GM19035 (cell line): ENCODE results near the gene NBEAL1.
"Not testable (repeated sequence)": the region's sequence is repeated elsewhere in the genome, so short reads cannot be mapped to it uniquely, and the experiment has no call there.

Experiments
- ATAC-seq: cut with Tn5 transposase; IDR thresholded peaks from one replicate; pipeline ENCODE4 v1.9.1; 2021; ENCODE audit not compliant: unreplicated experiment

Gene NBEAL1

DNA sequence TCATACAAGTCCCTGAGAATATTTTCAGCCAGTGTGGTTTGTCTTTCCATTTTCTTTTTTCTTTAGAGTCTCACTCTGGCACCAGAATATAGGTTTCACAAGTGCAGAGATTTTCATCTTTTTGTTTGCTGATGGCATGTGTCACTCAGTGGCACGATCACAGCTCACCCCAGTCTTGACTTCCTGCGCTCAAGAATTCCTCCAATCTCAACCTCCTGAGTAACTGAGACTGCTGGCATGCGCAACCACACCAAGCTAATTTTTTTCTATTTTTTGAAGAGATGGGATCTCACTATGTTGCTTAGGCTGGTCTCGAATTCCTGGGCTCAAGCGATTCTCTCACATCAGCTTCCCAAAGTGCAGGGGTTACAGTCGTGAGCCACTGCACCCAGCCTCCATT, 23.9 kb downstream of the NBEAL1 start:
- no peak for ATAC-seq

DNA sequence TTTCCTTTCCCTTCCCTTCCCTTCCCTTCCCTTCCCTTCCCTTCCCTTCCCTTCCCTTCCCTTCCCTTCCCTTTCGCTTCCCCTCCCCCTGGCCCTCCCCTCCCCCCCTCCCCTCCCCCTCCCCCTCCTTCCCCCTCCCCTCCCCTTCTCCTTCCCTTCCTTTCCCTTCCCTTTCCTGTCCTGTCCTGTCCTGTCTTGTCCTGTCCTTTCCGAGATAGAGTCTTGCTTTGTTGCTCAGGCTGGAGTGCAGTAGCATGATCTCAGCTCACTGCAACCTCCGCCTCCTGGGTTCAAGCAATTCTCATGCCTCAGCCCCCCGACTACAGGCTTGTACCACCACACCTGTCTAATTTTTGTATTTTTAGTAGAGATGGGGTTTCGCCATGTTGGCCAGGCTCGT, 24.5 kb downstream of the NBEAL1 start:
- not testable (repeated sequence) for ATAC-seq

DNA sequence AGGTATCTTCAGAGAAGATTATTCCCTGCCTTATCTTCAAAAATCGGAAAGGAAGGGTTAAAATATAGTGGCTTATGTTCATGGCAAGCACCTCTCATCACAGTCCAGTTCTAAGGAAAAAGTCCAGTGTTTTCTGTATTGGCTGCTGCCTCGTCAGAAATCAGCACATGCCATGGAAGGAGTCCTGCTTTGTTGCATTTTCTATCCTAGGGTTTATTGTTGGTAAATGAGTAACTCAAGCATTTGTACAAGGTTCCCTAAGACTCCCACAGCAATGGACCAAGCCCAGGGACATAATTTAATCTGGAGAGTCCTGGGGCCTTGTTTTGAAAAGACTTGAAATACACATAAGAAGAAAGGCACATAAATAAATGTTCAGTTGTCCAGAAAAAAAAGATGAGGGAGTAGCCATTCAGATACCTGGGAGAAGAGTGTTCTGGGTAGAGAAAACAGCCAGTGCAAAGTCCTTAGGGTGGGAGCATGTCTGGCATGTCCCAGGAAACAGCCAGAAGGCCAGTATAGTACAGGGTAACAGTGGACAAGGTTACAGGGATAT, 26.4 kb downstream of the NBEAL1 start:
- no peak for ATAC-seq

GRCh38 chr2:203042178-203042577, 27.5 kb downstream of the NBEAL1 start:
- no peak for ATAC-seq

GRCh38 chr2:203043226-203043625, 28.6 kb downstream of the NBEAL1 start:
- no peak for ATAC-seq

DNA sequence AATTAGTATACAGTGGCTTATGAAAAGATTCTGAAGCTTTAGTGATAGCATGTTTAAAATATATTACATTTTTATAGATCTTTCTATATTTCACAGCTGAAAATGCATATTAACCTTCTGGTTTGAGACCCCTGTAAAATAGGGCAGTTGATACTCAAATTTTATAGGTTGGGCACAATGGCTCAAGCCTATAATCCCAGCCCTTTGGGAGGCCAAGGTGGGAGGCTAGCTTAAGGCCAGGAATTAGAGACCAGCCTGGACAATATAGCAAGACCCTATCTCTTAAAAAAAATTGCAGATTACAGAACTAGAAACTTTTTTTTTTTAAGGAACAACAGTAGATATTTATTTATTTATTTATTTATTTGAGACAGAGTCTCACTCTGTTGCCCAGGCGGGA, 31.2 kb downstream of the NBEAL1 start:
- ATAC-seq: no peak

- ATAC-seq: no peak
Measured at GRCh38 chr2:203052539-203052938, 37.9 kb downstream of the NBEAL1 start.

DNA sequence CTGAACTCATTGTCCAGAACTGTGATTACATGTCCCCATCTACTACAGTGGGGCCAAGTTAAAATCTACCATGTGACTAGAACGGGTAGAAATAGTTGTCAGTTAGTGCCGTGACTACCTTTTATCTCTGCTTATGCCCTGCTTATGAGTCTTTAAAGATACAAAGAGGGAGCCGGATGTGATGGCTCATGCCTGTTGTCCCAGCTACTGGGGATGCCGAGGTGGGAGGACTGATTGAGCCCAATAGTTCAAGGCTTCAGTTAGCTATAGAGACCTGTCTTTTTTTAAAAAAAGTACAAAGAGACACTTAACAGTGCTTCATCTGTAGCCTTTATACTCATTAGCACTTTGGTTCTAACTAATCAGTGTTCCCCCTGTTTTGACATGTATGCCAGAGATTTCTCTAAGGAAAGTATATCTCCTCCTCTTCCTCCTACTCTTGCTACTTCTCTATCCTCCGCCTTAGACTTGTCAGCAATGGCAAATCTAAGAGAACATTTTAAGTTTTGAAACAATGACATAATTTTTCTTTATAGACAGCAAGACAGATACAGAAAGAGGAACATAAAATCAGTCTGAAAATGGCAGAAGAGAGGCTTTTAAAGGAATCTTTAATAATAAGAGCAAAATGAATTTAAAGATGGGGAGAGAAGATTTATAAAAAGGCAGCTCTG, 45.0 kb downstream of the NBEAL1 start:
- no peak for ATAC-seq

DNA sequence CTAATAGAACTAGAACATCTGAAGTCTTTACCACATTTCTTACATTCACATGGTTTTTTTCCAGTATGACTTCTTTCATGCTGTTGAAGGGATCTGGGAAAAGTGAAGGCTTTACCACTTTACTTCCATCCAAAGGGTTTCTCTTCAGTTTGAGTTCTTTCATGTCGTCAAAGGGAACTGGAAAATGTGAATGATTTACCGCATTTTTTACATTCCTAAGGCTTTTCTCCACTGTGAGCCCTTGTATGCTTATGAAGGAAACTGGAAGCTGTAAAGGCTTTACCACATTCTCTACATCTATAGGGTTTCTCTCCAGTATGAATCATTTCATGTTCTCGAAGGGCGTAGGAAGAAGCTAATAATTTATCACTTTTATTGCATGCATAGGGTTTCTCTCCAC, 46.7 kb downstream of the NBEAL1 start:
- no peak for ATAC-seq

DNA sequence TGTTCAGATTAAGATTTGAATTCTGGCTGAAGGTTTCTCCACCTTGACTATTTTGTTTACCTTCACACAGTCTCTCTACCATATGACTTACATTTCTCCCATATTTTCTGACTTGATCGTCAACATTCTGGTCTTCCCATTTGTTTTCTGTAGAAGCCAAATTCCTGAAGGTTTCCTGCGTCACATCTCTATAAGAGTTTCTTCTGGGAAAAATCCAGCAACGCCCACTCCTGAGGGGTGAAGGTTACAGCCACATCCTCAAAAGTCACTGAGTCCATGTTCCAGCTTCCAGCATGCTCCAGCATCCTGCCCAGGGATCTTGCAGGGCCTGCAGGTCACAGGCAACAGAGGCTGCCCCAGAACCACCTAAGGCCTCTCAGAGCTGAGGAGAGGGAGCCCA, 47.5 kb downstream of the NBEAL1 start:
- ATAC-seq: no peak

- ATAC-seq: not testable (repeated sequence)
Measured at GRCh38 chr2:203066519-203067091, 51.9 kb downstream of the NBEAL1 start.

DNA sequence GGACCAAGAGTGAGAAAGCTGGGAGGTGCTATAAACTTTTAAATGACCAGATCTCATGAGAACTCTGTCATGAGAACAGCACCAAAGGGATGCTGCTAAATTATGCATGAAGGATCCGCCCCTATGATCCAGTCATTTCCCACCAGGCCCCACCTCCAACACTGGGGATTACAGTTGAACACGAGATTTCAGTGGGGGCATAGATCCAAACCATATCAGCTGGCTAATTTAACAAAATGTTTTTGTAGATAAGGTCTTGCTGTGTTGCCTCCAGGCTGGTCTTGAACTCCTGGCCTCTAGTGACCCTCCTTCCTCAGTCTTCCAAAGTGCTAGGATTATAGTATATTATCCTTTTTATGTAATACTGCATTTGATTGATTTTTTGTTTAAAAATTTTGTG, 56.0 kb downstream of the NBEAL1 start:
- no peak for ATAC-seq

DNA sequence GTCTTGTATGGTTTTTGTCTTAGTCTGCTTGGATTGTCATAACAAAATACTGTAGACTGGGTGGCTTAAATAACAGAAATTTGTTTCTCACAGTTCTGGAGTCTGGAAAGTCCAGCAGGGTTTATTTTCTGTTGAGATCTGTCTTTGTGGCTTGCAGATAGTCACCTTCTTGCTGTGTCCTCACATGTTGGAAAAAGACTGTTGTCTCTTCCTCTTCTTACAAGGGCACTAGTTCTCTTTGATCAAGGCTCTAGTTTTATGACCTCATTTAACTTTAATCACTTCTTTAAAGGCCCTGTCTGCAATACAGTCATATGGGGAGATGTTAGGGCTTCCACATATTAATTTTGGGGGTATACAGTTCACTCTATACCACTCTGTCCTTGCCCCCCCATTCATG, 56.5 kb downstream of the NBEAL1 start:
- no peak for ATAC-seq

GRCh38 chr2:203072371-203072770, 57.7 kb downstream of the NBEAL1 start:
- ATAC-seq: no peak

- no peak for ATAC-seq
Measured at GRCh38 chr2:203077451-203077850, 62.8 kb downstream of the NBEAL1 start.

GRCh38 chr2:203080447-203081045, 65.9 kb downstream of the NBEAL1 start:
- no peak for ATAC-seq

GRCh38 chr2:203083328-203083727, 68.7 kb downstream of the NBEAL1 start:
- ATAC-seq: no peak

DNA sequence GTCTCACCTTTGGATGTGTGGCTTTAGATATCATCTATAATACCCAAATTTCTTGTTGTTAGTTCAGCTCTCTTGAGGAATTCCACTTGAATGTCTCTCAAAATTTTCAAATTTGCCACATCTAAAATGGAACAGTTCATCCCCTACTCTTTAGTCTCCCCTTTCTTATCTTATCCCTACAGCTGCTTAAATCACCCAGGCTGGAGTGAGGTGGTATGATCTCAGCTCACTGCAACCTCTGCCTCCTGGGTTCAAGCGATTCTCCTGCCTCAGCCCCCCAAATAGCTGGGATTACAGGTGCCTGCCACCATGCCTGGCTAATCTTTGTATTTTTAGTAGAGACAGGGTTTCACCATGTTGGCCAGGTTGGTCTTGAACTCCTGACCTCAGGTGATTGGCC, 71.7 kb downstream of the NBEAL1 start:
- not testable (repeated sequence) for ATAC-seq

DNA sequence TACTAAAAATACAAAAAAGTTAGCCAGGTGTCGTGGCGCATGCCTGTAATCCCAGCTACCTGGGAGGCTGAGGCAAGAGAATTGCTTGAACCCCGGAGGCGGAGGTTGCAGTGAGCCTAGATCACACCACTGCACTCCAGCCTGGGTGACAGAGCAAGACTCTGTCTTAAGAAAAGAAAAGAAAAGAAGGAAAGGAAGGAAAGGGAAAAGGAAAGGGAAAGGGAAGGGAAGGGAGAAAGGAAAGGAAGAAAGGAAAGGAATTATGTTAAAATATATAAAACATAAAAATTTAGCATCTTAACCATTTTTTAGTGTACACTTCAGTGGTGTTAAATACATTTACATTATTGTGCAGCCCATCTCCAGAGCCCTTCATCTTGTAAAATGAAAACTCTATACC, 76.0 kb downstream of the NBEAL1 start:
- not testable (repeated sequence) for ATAC-seq

DNA sequence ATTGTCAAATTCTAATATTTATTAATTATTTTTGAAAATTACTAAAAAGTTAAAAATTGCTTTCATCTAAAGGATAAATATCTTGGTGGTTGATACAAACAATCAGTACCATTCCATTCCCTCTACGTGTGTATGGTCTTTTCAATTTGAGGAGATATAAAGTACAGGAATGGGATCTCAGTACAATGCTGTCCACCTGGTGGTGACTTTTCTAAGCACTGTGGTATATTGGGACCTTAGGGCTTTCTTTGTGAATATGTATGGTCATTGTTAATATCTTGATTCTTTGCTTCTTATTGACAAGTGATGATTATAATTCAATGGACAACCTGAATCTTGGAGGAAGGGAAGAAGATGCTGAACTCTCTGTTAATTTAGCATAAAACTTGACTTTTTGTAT, 83.1 kb downstream of the NBEAL1 start:
- ATAC-seq: no peak

GRCh38 chr2:203102357-203102756, 87.7 kb downstream of the NBEAL1 start:
- ATAC-seq: not testable (repeated sequence)

GRCh38 chr2:203104273-203104672, 89.6 kb downstream of the NBEAL1 start:
- ATAC-seq: no peak
